Activated CD8-positive, alpha-beta memory T cell treated with anti-CD3 and anti-CD28 coated beads, Interleukin-2, amount 10 ng/mL, durations not matched to agents 7 days and 5 days (primary cell): ENCODE measurements around the gene ADGRE3. TPM values are rescaled to one million over a fixed set of nuclear protein-coding genes. Genes with fewer than 3 reads are reported as not detected.

Experiments
- ATAC-seq: fragments of 150-1000 bp; cut with Tn5 transposase; one replicate; pipeline ENCODE4 v1.10.0; 2021; ENCODE audit warnings: moderate library complexity
- CTCF ChIA-PET: fragments of 350-600 bp; sonication (Branson Sonifier 250); formaldehyde crosslinking; loops from one replicate; lab custom pipeline; 2021; ENCODE audit warnings: antibody characterized with exemption; lab: Charles Lee
- DNase-seq: peaks from one replicate; pipeline ENCODE4 v3.0.0-alpha.2; 2020
- H3K27ac Mint-ChIP-seq: one replicate; pipeline ENCODE4 v1.8.0; 2021; ENCODE audit warnings: mild to moderate bottlenecking, mixed read lengths
- H3K27me3 Mint-ChIP-seq: one replicate; pipeline ENCODE4 v1.8.0; 2021; ENCODE audit warnings: mixed read lengths
- H3K36me3 Mint-ChIP-seq: one replicate; pipeline ENCODE4 v1.8.0; 2021; ENCODE audit warnings: mild to moderate bottlenecking, mixed read lengths
- H3K4me1 Mint-ChIP-seq: one replicate; pipeline ENCODE4 v1.8.0; 2021; ENCODE audit warnings: mixed read lengths
- H3K4me3 Mint-ChIP-seq: one replicate; pipeline ENCODE4 v1.8.0; 2021; ENCODE audit warnings: mild to moderate bottlenecking, moderate library complexity, mixed read lengths
- H3K9me3 Mint-ChIP-seq: one replicate; pipeline ENCODE4 v1.8.0; 2022; ENCODE audit warnings: low read depth, mixed read lengths
- total RNA-seq, 2 experiments: library from RNA; stranded (reverse); gene quantifications; one replicate each; pipeline ENCODE4 v1.2.3, GENCODE V29; 2021

Gene ADGRE3
- total RNA-seq, 2 experiments from 2014 or later: not detected

DNA sequence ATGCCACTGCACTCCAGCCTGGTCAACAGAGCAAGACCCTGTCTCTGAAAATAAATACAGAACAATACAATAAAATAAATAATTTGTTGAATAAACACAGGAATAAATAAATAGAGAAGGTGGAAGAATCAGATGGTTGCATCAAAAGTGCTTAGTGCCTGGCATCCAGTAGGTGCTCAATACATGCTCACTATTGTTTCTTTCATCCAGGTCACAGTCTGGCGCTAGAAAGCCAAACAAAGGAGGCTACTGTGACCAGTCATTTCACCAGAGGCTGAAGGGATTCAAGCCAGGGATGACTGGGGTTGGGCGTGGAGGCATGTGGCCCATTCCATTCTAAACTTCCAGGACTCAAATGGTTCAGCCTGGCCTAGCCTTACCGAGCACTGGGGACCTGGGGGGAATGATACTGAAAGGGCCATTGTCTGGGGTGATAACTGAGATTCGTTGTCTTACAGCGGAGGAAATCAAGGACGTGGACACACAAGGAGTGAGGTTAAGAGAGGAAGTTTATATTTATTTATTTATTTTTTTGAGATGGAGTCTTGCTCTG is 99.1 kb downstream of the ADGRE3 start:
- Mint-ChIP-seq H3K4me3 (no peak overlapping the region), H3K4me1 (peaks cover 21% of the 10 kb centered on the region), H3K9me3 (no peaks in the 10 kb centered on the region), H3K27me3 (no peaks in the 10 kb centered on the region), H3K27ac (no peak overlapping the region), H3K36me3 (no peaks in the 10 kb centered on the region)
- DNase-seq: no peak
- CTCF ChIA-PET: interaction anchor here (0.9 to 8.5 kb wide), 4 partner anchors 24 to 117 kb away, joined by 3 to 226 read pairs (median 9); partner anchors contain the start of gene ZNF333
- no peak for ATAC-seq

DNA sequence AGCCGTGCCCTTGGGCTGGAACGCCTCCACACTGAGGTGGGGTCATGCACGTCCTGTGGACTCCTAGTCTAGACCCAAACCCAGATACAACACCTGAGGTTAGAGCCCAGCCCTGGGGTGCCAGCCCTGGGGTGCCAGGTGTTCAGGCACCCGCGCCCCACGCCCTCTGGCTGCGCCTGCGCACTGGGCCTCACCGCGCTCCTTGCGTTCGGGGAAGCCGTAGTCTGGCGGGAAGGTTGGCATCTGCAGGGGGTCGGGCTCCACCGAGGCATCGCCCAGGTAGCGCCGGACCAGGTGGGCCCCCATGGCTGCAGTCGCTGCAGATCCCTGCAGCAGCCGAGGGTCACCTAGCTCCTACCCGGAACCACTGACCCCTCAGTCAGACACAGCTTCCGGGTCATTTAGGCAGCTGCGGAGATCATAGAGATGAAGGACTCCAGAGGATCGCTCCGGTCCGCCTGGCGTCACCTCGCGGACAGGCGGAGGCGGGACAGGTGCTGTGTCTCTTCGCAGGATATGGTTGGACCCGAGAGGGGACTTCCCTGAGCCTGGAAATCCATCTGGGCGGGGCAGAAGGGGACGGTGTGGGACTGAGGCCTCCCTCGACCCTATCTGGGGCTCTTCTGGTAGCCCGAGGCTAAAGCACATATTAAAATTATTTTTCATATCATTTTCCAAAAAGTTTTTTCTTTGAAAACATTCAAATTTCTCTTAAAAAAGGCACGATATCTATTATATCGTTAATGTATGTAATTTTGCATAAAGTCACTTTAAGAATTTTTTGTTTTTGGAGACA is 102.8 kb downstream of the ADGRE3 start, which contains the start of gene NDUFB7:
TSS of gene NDUFB7 (minus strand) at position 372 of the 796 bp plus-strand sequence. CDS start at position 306, 66 bp downstream.
- DNase-seq (peak; percentile 95), ATAC-seq (peak; percentile 98)
- Mint-ChIP-seq H3K4me3 (peak within 1 kb of the TSS; percentile 97), H3K27ac (peak within 1 kb of the TSS; percentile 92), H3K4me1 (peaks cover 43% of the 10 kb centered on the region), H3K36me3 (no peaks in the 10 kb centered on the region), H3K9me3 (no peaks in the 10 kb centered on the region), H3K27me3 (no peaks in the 10 kb centered on the region)
- CTCF ChIA-PET: interaction anchor here (0.5 to 8.5 kb wide), 16 partner anchors 10 to 1625 kb away, joined by 3 to 226 read pairs (median 4); partner anchors contain the start of genes AKAP8L, ASF1B and ZNF333

DNA sequence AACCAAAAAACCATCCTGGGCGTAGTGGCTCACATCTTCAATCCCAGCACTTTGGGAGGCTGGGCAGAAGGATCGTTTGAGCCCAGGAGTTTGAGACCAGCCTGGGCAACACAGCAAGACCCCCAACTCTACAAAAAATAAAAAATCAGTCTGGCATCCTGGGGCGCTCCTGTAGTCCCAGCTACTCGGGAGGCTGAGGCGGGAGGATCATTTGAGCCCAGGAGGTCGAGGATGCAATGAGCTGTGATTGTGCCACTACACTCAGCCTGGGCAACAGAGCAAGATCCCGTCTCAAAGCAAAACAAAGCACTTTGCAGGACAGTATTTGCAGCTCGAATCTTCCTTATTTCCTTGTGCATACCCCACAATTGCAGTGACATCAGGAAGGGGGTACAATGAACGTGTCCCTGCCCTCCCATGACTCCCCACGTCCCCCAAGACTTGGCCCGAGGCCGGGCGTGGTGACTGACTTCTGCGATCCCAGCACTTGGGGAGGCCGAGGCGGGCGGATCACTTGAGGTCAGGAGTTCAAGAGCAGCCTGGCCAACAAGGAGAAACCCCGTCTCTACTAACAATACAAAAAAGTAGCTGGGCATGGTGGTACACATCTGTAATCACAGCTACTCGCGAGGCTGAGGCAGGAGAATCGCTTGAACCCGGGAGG is 103.6 kb downstream of the ADGRE3 start:
- H3K9me3 Mint-ChIP-seq: no peaks in the 10 kb centered on the region
- ATAC-seq (no peak), DNase-seq (no peak)
- no peaks in the 10 kb centered on the region for H3K36me3 Mint-ChIP-seq
- peaks cover 50% of the 10 kb centered on the region for H3K4me1 Mint-ChIP-seq
- peak overlapping the region; percentile 97 for H3K4me3 Mint-ChIP-seq
- CTCF ChIA-PET: interaction anchor here (0.6 to 8.5 kb wide), 4 partner anchors 9 to 116 kb away, joined by 3 to 226 read pairs (median 26); partner anchors contain the start of gene ZNF333
- H3K27ac Mint-ChIP-seq: peak overlapping the region; percentile 92
- no peaks in the 10 kb centered on the region for H3K27me3 Mint-ChIP-seq

Other genes with a start within 250 kb of the ADGRE3 start
- 100 to 1,000 TPM; 224 to 236 TPM for gene PKN1, start 241.5 kb downstream of the ADGRE3 start, total RNA-seq
- under 1 TPM in 1 of 2 experiments, not detected in 1; 0.40 TPM for gene PTGER1, start 199.5 kb downstream of the ADGRE3 start, total RNA-seq
- 10 to 100 TPM; 26.2 to 30.8 TPM for gene GIPC1, start 178.7 kb downstream of the ADGRE3 start, total RNA-seq
- gene DNAJB1, start 156.4 kb downstream of the ADGRE3 start, total RNA-seq: 100 to 1,000 TPM in 1 of 2 experiments, 10 to 100 TPM in 1; 86.0 to 103 TPM
- 100 to 1,000 TPM; 142 to 176 TPM for gene TECR, start 145.2 kb downstream of the ADGRE3 start, total RNA-seq
- gene NDUFB7, start 102.8 kb downstream of the ADGRE3 start, total RNA-seq: 100 to 1,000 TPM; 113 to 129 TPM
- not detected for gene CLEC17A, start 91.8 kb downstream of the ADGRE3 start, total RNA-seq
- gene ZNF333, start 15.2 kb upstream of the ADGRE3 start, total RNA-seq: 10 to 100 TPM in 1 of 2 experiments, 1 to 10 TPM in 1; 8.5 to 11.1 TPM
- gene ADGRE2, start 103.7 kb upstream of the ADGRE3 start, total RNA-seq: under 1 TPM; 0.49 to 0.50 TPM
- gene OR7A5, start 160.3 kb upstream of the ADGRE3 start, total RNA-seq: not detected
- not detected for gene OR7C1, start 160.3 kb upstream of the ADGRE3 start, total RNA-seq
- not detected for gene OR7A10, start 174.1 kb upstream of the ADGRE3 start, total RNA-seq
- not detected for gene OR7A17, start 211.3 kb upstream of the ADGRE3 start, total RNA-seq